ENCODE data around the gene DAP. TPM values are rescaled to one million over a fixed set of nuclear protein-coding genes. Genes with fewer than 3 reads are reported as not detected.

The DAP gene
- total RNA-seq, 1 experiment from 2014 or later = 114 TPM

GRCh38 chr5:10673407-10673806, 87.6 kb downstream of the DAP start:
- Mint-ChIP-seq H3K4me1 (ENCODE audit: insufficient read depth, unreplicated experiment) (no peaks in the 10 kb centered on the region), H3K4me3 (ENCODE audit: unreplicated experiment) (no peak overlapping the region), H3K27me3 (ENCODE audit: insufficient read depth, unreplicated experiment) (no peaks in the 10 kb centered on the region), H3K9me3 (ENCODE audit: unreplicated experiment) (no peaks in the 10 kb centered on the region), H3K27ac (ENCODE audit: low read depth, unreplicated experiment) (no peak overlapping the region), H3K36me3 (ENCODE audit: insufficient read depth, unreplicated experiment) (peaks cover 7% of the 10 kb centered on the region)
- intact Hi-C loops (cut with micrococcal nuclease) = no loop called here
- ChIA-PET CTCF (no interaction called here), POLR2A (interaction anchor here (0.6 kb wide), 1 partner anchor 11 kb away, joined by 4 read pairs; no protein-coding TSS in a partner anchor)
- TF ChIP-seq, protein P1, sequence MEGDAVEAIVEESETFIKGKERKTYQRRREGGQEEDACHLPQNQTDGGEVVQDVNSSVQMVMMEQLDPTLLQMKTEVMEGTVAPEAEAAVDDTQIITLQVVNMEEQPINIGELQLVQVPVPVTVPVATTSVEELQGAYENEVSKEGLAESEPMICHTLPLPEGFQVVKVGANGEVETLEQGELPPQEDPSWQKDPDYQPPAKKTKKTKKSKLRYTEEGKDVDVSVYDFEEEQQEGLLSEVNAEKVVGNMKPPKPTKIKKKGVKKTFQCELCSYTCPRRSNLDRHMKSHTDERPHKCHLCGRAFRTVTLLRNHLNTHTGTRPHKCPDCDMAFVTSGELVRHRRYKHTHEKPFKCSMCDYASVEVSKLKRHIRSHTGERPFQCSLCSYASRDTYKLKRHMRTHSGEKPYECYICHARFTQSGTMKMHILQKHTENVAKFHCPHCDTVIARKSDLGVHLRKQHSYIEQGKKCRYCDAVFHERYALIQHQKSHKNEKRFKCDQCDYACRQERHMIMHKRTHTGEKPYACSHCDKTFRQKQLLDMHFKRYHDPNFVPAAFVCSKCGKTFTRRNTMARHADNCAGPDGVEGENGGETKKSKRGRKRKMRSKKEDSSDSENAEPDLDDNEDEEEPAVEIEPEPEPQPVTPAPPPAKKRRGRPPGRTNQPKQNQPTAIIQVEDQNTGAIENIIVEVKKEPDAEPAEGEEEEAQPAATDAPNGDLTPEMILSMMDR (IDR thresholded peaks at IDR 0.05; ENCODE audit: unreplicated experiment) = no peak
- BruUV-seq (replicated peaks) = no TSS peak
- DNase-seq (ENCODE audit: unreplicated experiment) = no peak

DNA sequence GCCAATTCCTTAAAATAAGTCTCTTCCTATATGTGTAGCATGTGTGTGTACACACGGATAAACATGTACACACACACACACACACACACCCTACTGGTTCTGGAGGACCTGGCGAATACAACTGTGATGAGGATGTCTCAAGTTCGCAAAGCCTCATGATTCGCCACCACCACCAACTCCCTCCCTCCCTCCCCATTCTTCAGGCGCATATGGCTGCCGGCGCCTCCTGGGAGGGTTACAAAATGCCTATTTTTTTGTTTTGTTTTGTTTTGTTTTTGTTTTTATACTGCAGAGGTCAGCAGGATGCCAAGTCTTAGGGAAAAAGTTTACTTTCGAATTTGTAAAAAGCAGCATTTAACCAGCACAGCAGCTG, 88.0 kb downstream of the DAP start:
- no peak overlapping the region for H3K27ac Mint-ChIP-seq (ENCODE audit: low read depth, unreplicated experiment)
- no peaks in the 10 kb centered on the region for H3K27me3 Mint-ChIP-seq (ENCODE audit: insufficient read depth, unreplicated experiment)
- H3K4me1 Mint-ChIP-seq (ENCODE audit: insufficient read depth, unreplicated experiment) = no peaks in the 10 kb centered on the region
- H3K9me3 Mint-ChIP-seq (ENCODE audit: unreplicated experiment) = no peaks in the 10 kb centered on the region
- no peak for DNase-seq (ENCODE audit: unreplicated experiment)
- TF ChIP-seq, protein P1 (IDR thresholded peaks at IDR 0.05; ENCODE audit: unreplicated experiment) = no peak
- intact Hi-C loops (cut with micrococcal nuclease) = no loop called here
- CTCF ChIA-PET = interaction anchor here (1.3 to 2.0 kb wide), 2 partner anchors 17 to 21 kb away, joined by 3 to 6 read pairs; no protein-coding TSS in a partner anchor
- H3K4me3 Mint-ChIP-seq (ENCODE audit: unreplicated experiment) = no peak overlapping the region
- peaks cover 7% of the 10 kb centered on the region for H3K36me3 Mint-ChIP-seq (ENCODE audit: insufficient read depth, unreplicated experiment)
- POLR2A ChIA-PET = no interaction called here
- BruUV-seq (replicated peaks) = no TSS peak

DNA sequence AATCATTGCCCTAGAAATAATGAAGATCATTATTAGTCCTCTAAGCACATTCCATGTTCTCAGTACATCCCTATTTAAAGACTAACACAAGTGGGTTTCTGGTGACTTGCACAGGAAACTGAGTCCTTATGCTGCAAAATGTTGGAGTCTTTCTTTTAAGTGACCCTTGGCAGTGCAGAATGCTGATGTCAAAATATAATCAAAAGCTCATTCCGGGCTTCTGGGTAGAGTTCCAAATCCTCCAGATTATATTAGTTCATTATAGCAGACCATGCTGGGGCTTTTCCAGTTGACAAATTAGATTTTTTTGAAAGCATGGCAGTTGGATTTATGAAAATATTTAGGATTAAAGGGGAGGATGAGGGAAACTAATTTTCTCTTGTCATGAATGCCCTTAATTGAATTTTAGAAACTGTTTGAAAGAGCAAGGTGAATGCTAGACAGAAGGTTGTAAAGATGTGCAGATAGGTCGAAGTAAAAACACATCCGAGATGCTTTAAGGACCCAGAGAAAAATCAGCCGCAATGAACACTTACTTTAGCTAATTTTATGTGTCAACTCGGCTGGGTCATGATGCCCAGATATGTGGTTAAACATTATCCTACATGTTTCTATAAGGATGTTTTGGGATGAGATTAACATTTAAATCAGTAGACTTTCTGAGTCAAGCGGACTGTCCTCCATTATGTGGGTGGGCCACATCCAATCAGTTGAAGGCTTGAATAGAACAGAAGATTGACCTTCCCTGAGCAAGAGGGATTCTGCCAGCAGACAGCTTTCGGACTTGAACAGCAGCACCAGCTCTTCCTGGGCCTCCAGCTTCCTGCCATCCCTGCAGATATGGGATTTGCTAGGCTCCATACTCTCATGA, 88.7 kb downstream of the DAP start:
- CTCF ChIA-PET = interaction anchor here (1.2 to 2.0 kb wide), 3 partner anchors 18 to 23 kb away, joined by 3 to 6 read pairs (median 3); no protein-coding TSS in a partner anchor
- TF ChIP-seq, protein P1 (IDR thresholded peaks at IDR 0.05; ENCODE audit: unreplicated experiment) = no peak
- Mint-ChIP-seq H3K4me1 (ENCODE audit: insufficient read depth, unreplicated experiment) (no peaks in the 10 kb centered on the region), H3K27me3 (ENCODE audit: insufficient read depth, unreplicated experiment) (no peaks in the 10 kb centered on the region), H3K36me3 (ENCODE audit: insufficient read depth, unreplicated experiment) (peaks cover 1% of the 10 kb centered on the region), H3K27ac (ENCODE audit: low read depth, unreplicated experiment) (no peak overlapping the region), H3K4me3 (ENCODE audit: unreplicated experiment) (no peak overlapping the region), H3K9me3 (ENCODE audit: unreplicated experiment) (no peaks in the 10 kb centered on the region)
- BruUV-seq (replicated peaks) = no TSS peak
- intact Hi-C loops (cut with micrococcal nuclease) = no loop called here
- DNase-seq (ENCODE audit: unreplicated experiment) = no peak
- POLR2A ChIA-PET = no interaction called here

GRCh38 chr5:10671041-10672008, 89.7 kb downstream of the DAP start:
- Mint-ChIP-seq H3K4me3 (ENCODE audit: unreplicated experiment) (no peak overlapping the region), H3K9me3 (ENCODE audit: unreplicated experiment) (no peaks in the 10 kb centered on the region), H3K36me3 (ENCODE audit: insufficient read depth, unreplicated experiment) (no peaks in the 10 kb centered on the region), H3K27ac (ENCODE audit: low read depth, unreplicated experiment) (no peak overlapping the region), H3K4me1 (ENCODE audit: insufficient read depth, unreplicated experiment) (no peaks in the 10 kb centered on the region), H3K27me3 (ENCODE audit: insufficient read depth, unreplicated experiment) (no peaks in the 10 kb centered on the region)
- TF ChIP-seq, protein P1 (IDR thresholded peaks at IDR 0.05; ENCODE audit: unreplicated experiment) = no peak
- no peak for DNase-seq (ENCODE audit: unreplicated experiment)
- intact Hi-C loops (cut with micrococcal nuclease) = no loop called here
- ChIA-PET POLR2A (no interaction called here), CTCF (interaction anchor here (0.6 to 2.0 kb wide), 5 partner anchors 19 to 1053 kb away, joined by 3 to 6 read pairs (median 3); no protein-coding TSS in a partner anchor)
- BruUV-seq (replicated peaks) = no TSS peak
